B cell (primary cell): ENCODE data around the gene SPATA25. TPM values are rescaled to one million over a fixed set of nuclear protein-coding genes. Genes with fewer than 3 reads are reported as not detected.
A peak's percentile ranks its signal among the peaks of the same experiment; 100 is the strongest.

ENCODE experiments used
- ATAC-seq: fragments of 200-7000 bp; cut with Tn5 transposase; one replicate; pipeline ENCODE4 v1.10.0; 2021; ENCODE audit warnings: low read depth, mild to moderate bottlenecking, moderate number of reproducible peaks, moderate library complexity
- CTCF ChIA-PET: fragments of 350-600 bp; sonication (Branson Sonifier 250); formaldehyde crosslinking; loops from one replicate; lab custom pipeline; 2021; ENCODE audit warnings: antibody characterized with exemption, inconsistent platforms; lab: Charles Lee
- POLR2A ChIA-PET: fragments of 350-600 bp; sonication (Branson Sonifier 250); formaldehyde crosslinking; loops from one replicate; lab custom pipeline; 2021; ENCODE audit warnings: antibody characterized with exemption; lab: Charles Lee
- DNase-seq: peaks from one replicate; pipeline ENCODE4 v3.0.0; 2013
- H2AFZ ChIP-seq: 2 replicates; pipeline ENCODE4 v1.6.1; 2012; ENCODE audit warnings: mild to moderate bottlenecking, low read depth, low read length; ENCODE audit not compliant: insufficient read depth, poor library complexity, severe bottlenecking
- H3K27ac ChIP-seq, 2 donors: 1 replicate in 1 of 2; 2 replicates in 1 of 2; pipeline ENCODE4 v1.5.1; 2012 to 2013; ENCODE audit warnings: low read length in 2 of 2, mild to moderate bottlenecking in 2 of 2, moderate library complexity in 1 of 2
- H3K27me3 ChIP-seq, 4 experiments: fragments of 200-600 bp in 1 of 4; sonication (generic) in 1 of 4; replicated peaks in 1 of 4; 1 replicate in 2 of 4; 2 replicates in 2 of 4; pipeline versions ENCODE4 v1.6.1 to v1.7.0; 2013 to 2016; ENCODE audit warnings: low read length in 3 of 4, mild to moderate bottlenecking in 2 of 4, mixed read lengths in 1 of 4, moderate library complexity in 1 of 4; ENCODE audit not compliant: insufficient read depth in 4 of 4, control insufficient read depth in 3 of 4; ENCODE audit errors: control extremely low read depth in 1 of 4
- H3K36me3 ChIP-seq, 2 experiments: replicated peaks in 1 of 2; 1 replicate in 1 of 2; 2 replicates in 1 of 2; pipeline versions ENCODE4 v1.6.1 to v1.7.1; 2013; ENCODE audit warnings: low read length in 1 of 2; ENCODE audit not compliant: insufficient read depth in 2 of 2, control insufficient read depth in 1 of 2; ENCODE audit errors: control extremely low read depth in 1 of 2, extremely low read depth in 1 of 2
- H3K4me1 ChIP-seq, 2 donors: fragments of 200-600 bp in 1 of 2; sonication (generic) in 1 of 2; 1 replicate in 1 of 2; 2 replicates in 1 of 2; pipeline versions ENCODE4 v1.5.1 to v1.6.1; 2013 to 2017; ENCODE audit warnings: low read length in 2 of 2; ENCODE audit not compliant: control insufficient read depth in 2 of 2, insufficient read depth in 2 of 2
- H3K4me2 ChIP-seq: replicated peaks from 2 replicates; pipeline ENCODE3; 2012; ENCODE audit warnings: mild to moderate bottlenecking, low read depth, low read length; ENCODE audit not compliant: poor library complexity, severe bottlenecking
- H3K4me3 ChIP-seq, 5 experiments: fragments of 200-600 bp in 1 of 5; sonication (generic) in 1 of 5; 1 replicate in 3 of 5; 2 replicates in 2 of 5; pipeline versions ENCODE4 v1.5.1 to v1.7.0; 2011 to 2016; ENCODE audit warnings: low read length in 4 of 5, mild to moderate bottlenecking in 4 of 5, low read depth in 2 of 5, control low read depth in 1 of 5, moderate library complexity in 1 of 5; ENCODE audit not compliant: insufficient read depth in 1 of 5; ENCODE audit errors: control extremely low read depth in 1 of 5, extremely low read depth in 1 of 5
- H3K79me2 ChIP-seq: fragments of 200-600 bp; sonication (generic); one replicate; pipeline ENCODE4 v1.6.0; 2016; ENCODE audit warnings: low read length; ENCODE audit not compliant: control insufficient read depth, insufficient read depth
- H3K9ac ChIP-seq: fragments of 200-600 bp; sonication (generic); 2 replicates; pipeline ENCODE4 v1.6.1; 2017; ENCODE audit warnings: mild to moderate bottlenecking, low read length, moderate library complexity
- H3K9me3 ChIP-seq, 3 donors: one replicate each; pipeline versions ENCODE4 v1.6.1 to v1.7.1; 2013; ENCODE audit warnings: low read length in 2 of 3; ENCODE audit not compliant: control insufficient read depth in 2 of 3, insufficient read depth in 1 of 3; ENCODE audit errors: control extremely low read depth in 1 of 3
- H4K20me1 ChIP-seq: 2 replicates; pipeline ENCODE4 v1.6.0; 2012; ENCODE audit warnings: mild to moderate bottlenecking, low read length; ENCODE audit not compliant: insufficient read depth, control insufficient read depth, poor library complexity, severe bottlenecking
- H3K27ac Mint-ChIP-seq: one replicate; pipeline ENCODE4 v1.8.0; 2021; ENCODE audit warnings: mixed read lengths
- H3K27me3 Mint-ChIP-seq: one replicate; pipeline ENCODE4 v1.8.0; 2021; ENCODE audit warnings: mixed read lengths
- H3K4me1 Mint-ChIP-seq: one replicate; pipeline ENCODE4 v1.8.0; 2021; ENCODE audit warnings: mixed read lengths
- H3K4me3 Mint-ChIP-seq: one replicate; pipeline ENCODE4 v1.8.0; 2021; ENCODE audit warnings: mixed read lengths
- H3K9me3 Mint-ChIP-seq: one replicate; pipeline ENCODE4 v1.8.0; 2022; ENCODE audit warnings: mixed read lengths; ENCODE audit not compliant: insufficient read depth
- CTCF ChIP-seq: fragments of 200-600 bp; IDR thresholded peaks from one replicate; pipeline ENCODE4 v1.8.0; 2022; ENCODE audit warnings: antibody characterized with exemption, mild to moderate bottlenecking
- EZH2 ChIP-seq: IDR thresholded peaks from 2 replicates; pipeline ENCODE4 v1.6.1; 2012; ENCODE audit warnings: borderline replicate concordance, low read depth, mild to moderate bottlenecking, moderate library complexity, low read length; ENCODE audit not compliant: insufficient read depth, poor library complexity, severe bottlenecking
- WGBS: methylation state at CpG from one replicate; pipeline ENCODE4 v1.1.5; 2013; ENCODE audit warnings: missing lambda C conversion rate; ENCODE audit not compliant: insufficient coverage; 5-methylcytosine and 5-hydroxymethylcytosine counted together
- intact Hi-C: fragments of 100-400 bp; cut with micrococcal nuclease; formaldehyde crosslinking; loops from one replicate; pipeline ENCODE4 v1.10.0; 2022
- polyA plus RNA-seq: library from polyadenylated mRNA; depleted of rRNA; stranded (reverse); fragments of >200 nt; gene quantifications from 2 replicates; pipeline ENCODE4 v1.2.3, GENCODE V29; 2012
- total RNA-seq, 2 donors: library from RNA; stranded (reverse); fragments of 120-200 nt in 1 of 2; gene quantifications; 1 replicate in 1 of 2; 2 replicates in 1 of 2; pipeline versions ENCODE4 v1.2.3 to v1.2.4, GENCODE V29; 2013 to 2022

Gene SPATA25
- total and polyA plus RNA-seq, 2 donors (not counting 1 experiment from before 2014, with no cell fraction given), result 2.5 to 2.9 TPM

GRCh38 chr20:45890985-45891983 lies 3.9 kb upstream of the SPATA25 start, which contains the start of the genes CTSA and NEURL2:
Gene CTSA, plus strand, starts transcription at chr20:45891335. Its CDS starts 234 bp downstream, at chr20:45891569.
Gene NEURL2, minus strand, starts transcription at chr20:45891208. Its CDS starts 217 bp downstream, at chr20:45890991.
- TF ChIP-seq EZH2, result no peak
- no peak for TF ChIP-seq CTCF
- Histone ChIP-seq H3K4me2 (peak within 1 kb of the TSS; percentile 99), H3K27ac (peak within 1 kb of the TSS; percentile 51 to 80), H3K27me3 (no peaks in the 10 kb centered on the region), H3K4me3 (peak within 1 kb of the TSS; percentile 22 to 95 (median 78)), H3K36me3 (peaks cover 0 to 19% of the 10 kb centered on the region in 2 experiments), H3K79me2 (peaks cover 7% of the 10 kb centered on the region), H4K20me1 (no peaks in the 10 kb centered on the region), H3K4me1 (peaks cover 24 to 29% of the 10 kb centered on the region in 2 donors), H2AFZ (peak within 1 kb of the TSS; percentile 93), H3K9ac (peak within 1 kb of the TSS; percentile 85), H3K9me3 (no peaks in the 10 kb centered on the region)
- under 1% methylated on average over 74 of the region's 78 CpGs for WGBS
- ATAC-seq, result peak; percentile 83
- no peaks in the 10 kb centered on the region for H3K9me3 Mint-ChIP-seq
- intact Hi-C loops, result loop anchor here (1.0 to 2.0 kb wide), 9 partner anchors 10 to 100 kb away; partner anchors contain the start of genes ACOT8, DNTTIP1, UBE2C and WFDC3
- H3K27me3 Mint-ChIP-seq, result no peaks in the 10 kb centered on the region
- H3K4me1 Mint-ChIP-seq, result peaks cover 31% of the 10 kb centered on the region
- CTCF ChIA-PET, result interaction anchor here (1.8 to 3.2 kb wide), 4 partner anchors 10 to 92 kb away, joined by 9 to 24 read pairs (median 11); partner anchors contain the start of gene ZSWIM1
- peak within 1 kb of the TSS; percentile 96 for H3K27ac Mint-ChIP-seq
- peak; percentile 91 for DNase-seq
- POLR2A ChIA-PET, result interaction anchor here (0.5 to 5.3 kb wide), 8 partner anchors 10 to 92 kb away, joined by 4 to 41 read pairs (median 6); partner anchors contain the start of genes ACOT8, PCIF1, ZNF335 and ZSWIM1
- H3K4me3 Mint-ChIP-seq, result peak within 1 kb of the TSS; percentile 97
